CD14-positive monocyte (primary cell): ENCODE measurements around the gene ZNF256. TPM values are rescaled to one million over a fixed set of nuclear protein-coding genes. Genes with fewer than 3 reads are reported as not detected.

Experiments used
- DNase-seq, 3 donors: peaks; one replicate each; pipeline ENCODE4 v3.0.0-alpha.2; 2011 to 2022
- H2AFZ ChIP-seq: 2 replicates; pipeline ENCODE4 v1.6.0; 2012; ENCODE audit warnings: mild to moderate bottlenecking, low read depth, low read length, inconsistent platforms; ENCODE audit not compliant: insufficient read depth, poor library complexity, severe bottlenecking
- H3K27ac ChIP-seq, 2 donors: 1 replicate in 1 of 2; 2 replicates in 1 of 2; pipeline ENCODE4 v1.5.1; 2012 to 2013; ENCODE audit warnings: low read length in 2 of 2, control low read depth in 1 of 2, inconsistent platforms in 1 of 2, low read depth in 1 of 2, mild to moderate bottlenecking in 1 of 2
- H3K27me3 ChIP-seq, 2 donors: one replicate each; pipeline versions ENCODE4 v1.6.0 to v1.6.1; 2011 to 2013; ENCODE audit warnings: low read length in 2 of 2; ENCODE audit not compliant: control insufficient read depth in 2 of 2, insufficient read depth in 2 of 2
- H3K36me3 ChIP-seq, 2 donors: replicated peaks in 1 of 2; 1 replicate in 1 of 2; 2 replicates in 1 of 2; pipeline versions ENCODE4 v1.5.1 to v1.6.1; 2012 to 2013; ENCODE audit warnings: low read length in 2 of 2, control low read depth in 1 of 2, inconsistent platforms in 1 of 2, mild to moderate bottlenecking in 1 of 2; ENCODE audit not compliant: insufficient read depth in 2 of 2, control insufficient read depth in 1 of 2
- H3K4me1 ChIP-seq, 2 donors: 1 replicate in 1 of 2; 2 replicates in 1 of 2; pipeline versions ENCODE4 v1.5.1 to v1.6.1; 2012 to 2013; ENCODE audit warnings: low read length in 2 of 2, control low read depth in 1 of 2, inconsistent platforms in 1 of 2, mild to moderate bottlenecking in 1 of 2, moderate library complexity in 1 of 2; ENCODE audit not compliant: insufficient read depth in 2 of 2, control insufficient read depth in 1 of 2
- H3K4me2 ChIP-seq: replicated peaks from 2 replicates; pipeline ENCODE3; 2012; ENCODE audit warnings: low read length, moderate library complexity, mild to moderate bottlenecking; ENCODE audit not compliant: poor library complexity, severe bottlenecking; ENCODE audit errors: extremely low read depth
- H3K4me3 ChIP-seq, 3 experiments: fragments of 200-600 bp in 1 of 3; sonication (generic) in 1 of 3; replicated peaks in 1 of 3; 1 replicate in 2 of 3; 2 replicates in 1 of 3; pipeline ENCODE4 v1.5.1; 2011 to 2013; ENCODE audit warnings: low read length in 3 of 3, mild to moderate bottlenecking in 3 of 3, control low read depth in 2 of 3, low read depth in 2 of 3, inconsistent platforms in 1 of 3, moderate library complexity in 1 of 3
- H3K79me2 ChIP-seq: 2 replicates; pipeline ENCODE4 v1.6.0; 2012; ENCODE audit warnings: mild to moderate bottlenecking, control low read depth, inconsistent platforms, low read length, moderate library complexity; ENCODE audit not compliant: insufficient read depth
- H3K9ac ChIP-seq: 2 replicates; pipeline ENCODE4 v1.6.0; 2017; ENCODE audit warnings: low read length, mild to moderate bottlenecking; ENCODE audit not compliant: insufficient read depth, poor library complexity, severe bottlenecking
- H3K9me3 ChIP-seq, 2 donors: replicated peaks in 1 of 2; 1 replicate in 1 of 2; 2 replicates in 1 of 2; pipeline versions ENCODE4 v1.5.1 to v1.6.1; 2012 to 2013; ENCODE audit warnings: low read length in 2 of 2, control low read depth in 1 of 2; ENCODE audit not compliant: control insufficient read depth in 1 of 2, insufficient read depth in 1 of 2
- H4K20me1 ChIP-seq: 2 replicates; pipeline ENCODE4 v1.6.0; 2012; ENCODE audit warnings: mild to moderate bottlenecking, low read length, control low read depth, moderate library complexity; ENCODE audit not compliant: insufficient read depth
- H3K27ac Mint-ChIP-seq, 7 donors: one replicate each; pipeline ENCODE4 v1.8.0; 2020; ENCODE audit warnings: mild to moderate bottlenecking in 7 of 7, mixed read lengths in 7 of 7, moderate library complexity in 6 of 7, inconsistent platforms in 2 of 7
- H3K27me3 Mint-ChIP-seq, 3 donors: one replicate each; pipeline ENCODE4 v1.8.0; 2021 to 2022; ENCODE audit warnings: low read depth in 3 of 3, mild to moderate bottlenecking in 3 of 3, mixed read lengths in 3 of 3, moderate library complexity in 3 of 3, inconsistent platforms in 1 of 3
- H3K36me3 Mint-ChIP-seq, 2 donors: one replicate each; pipeline ENCODE4 v1.8.0; 2020; ENCODE audit warnings: mixed read lengths in 2 of 2, inconsistent platforms in 1 of 2, mild to moderate bottlenecking in 1 of 2
- H3K4me1 Mint-ChIP-seq: one replicate; pipeline ENCODE4 v1.8.0; 2020; ENCODE audit warnings: mild to moderate bottlenecking, mixed read lengths
- H3K4me3 Mint-ChIP-seq, 2 donors: one replicate each; pipeline ENCODE4 v1.8.0; 2020; ENCODE audit warnings: mild to moderate bottlenecking in 2 of 2, mixed read lengths in 2 of 2, moderate library complexity in 1 of 2
- H3K9me3 Mint-ChIP-seq, 7 donors: one replicate each; pipeline ENCODE4 v1.8.0; 2020 to 2022; ENCODE audit warnings: mixed read lengths in 7 of 7, mild to moderate bottlenecking in 6 of 7, moderate library complexity in 6 of 7, inconsistent platforms in 2 of 7
- CTCF ChIP-seq: fragments of 200-600 bp; IDR thresholded peaks from one replicate; pipeline ENCODE4 v1.8.0; 2022; ENCODE audit warnings: antibody characterized with exemption, mild to moderate bottlenecking
- WGBS: methylation state at CpG from one replicate; pipeline ENCODE4 v1.1.5; 2013; ENCODE audit warnings: missing lambda C conversion rate; ENCODE audit not compliant: insufficient coverage; 5-methylcytosine and 5-hydroxymethylcytosine counted together
- intact Hi-C, 2 donors: fragments of 100-400 bp; cut with micrococcal nuclease; formaldehyde crosslinking; loops; one replicate each; pipeline versions ENCODE4 v1.15.0 to v1.15.1; 2023
- polyA plus RNA-seq, 3 donors: library from polyadenylated mRNA; depleted of rRNA in 1 of 3; unstranded in 2 of 3; stranded (reverse) in 1 of 3; fragments of 300-500 nt in 2 of 3; fragments of >200 nt in 1 of 3; fragmentation: Illumina TruSeq in 2 of 3; gene quantifications; 1 replicate in 2 of 3; 2 replicates in 1 of 3; pipeline ENCODE4 v1.2.3, GENCODE V29; 2012 to 2021

Gene ZNF256
- polyA plus RNA-seq, 3 donors: 0.51 to 1.3 (median 0.85) TPM

GRCh38 chr19:57900311-57900710 is 47.2 kb downstream of the ZNF256 start:
- TF ChIP-seq CTCF: no peak
- Histone ChIP-seq H3K27me3 (no peaks in the 10 kb centered on the region), H3K4me2 (no peak overlapping the region), H3K27ac (no peak overlapping the region), H3K4me1 (no peaks in the 10 kb centered on the region), H3K9ac (no peak overlapping the region), H3K79me2 (no peaks in the 10 kb centered on the region), H3K4me3 (no peak overlapping the region), H3K9me3 (peaks cover 0 to 12% of the 10 kb centered on the region in 2 donors), H2AFZ (no peak overlapping the region), H3K36me3 (no peaks in the 10 kb centered on the region), H4K20me1 (no peaks in the 10 kb centered on the region)
- Mint-ChIP-seq H3K4me1 (peaks cover 7% of the 10 kb centered on the region), H3K27ac (no peak overlapping the region), H3K36me3 (peaks cover 6 to 27% of the 10 kb centered on the region in 2 donors), H3K4me3 (no peak overlapping the region), H3K9me3 (peaks cover 0 to 8% (median 2%) of the 10 kb centered on the region in 7 donors), H3K27me3 (peaks cover 0 to 1% (median 0%) of the 10 kb centered on the region in 3 donors)
- 100% methylated on average over 2 of the region's 5 CpGs for WGBS
- DNase-seq: no peak
- intact Hi-C loops: loop anchor here in 1 of 2 donors (5.0 kb wide), 1 partner anchor 163 kb away; no protein-coding TSS in a partner anchor

Other genes with a start within 250 kb of the ZNF256 start
- gene ZNF154, start 238.5 kb downstream of the ZNF256 start, polyA plus RNA-seq: under 1 TPM in 1 of 3 donors, not detected in 2; 0.52 TPM
- gene ZNF671, start 220.1 kb downstream of the ZNF256 start, polyA plus RNA-seq: 1 to 10 TPM; 4.0 to 4.8 (median 4.5) TPM
- gene ZNF776, start 200.9 kb downstream of the ZNF256 start, polyA plus RNA-seq: 1 to 10 TPM; 1.9 to 4.4 (median 2.9) TPM
- 10 to 100 TPM in 2 of 3 donors, 1 to 10 TPM in 1; 7.7 to 10.5 (median 10.2) TPM for gene ZNF586, start 178.0 kb downstream of the ZNF256 start, polyA plus RNA-seq
- gene ZNF552, start 132.8 kb downstream of the ZNF256 start, polyA plus RNA-seq: 1 to 10 TPM; 2.0 to 4.3 (median 2.9) TPM
- gene ZNF587B, start 117.4 kb downstream of the ZNF256 start, polyA plus RNA-seq: 1 to 10 TPM in 1 of 3 donors, under 1 TPM in 2; 0.18 to 6.6 (median 0.56) TPM
- gene ZNF587, start 97.8 kb downstream of the ZNF256 start, polyA plus RNA-seq: 10 to 100 TPM in 1 of 3 donors, 1 to 10 TPM in 1, under 1 TPM in 1; 0.41 to 15.0 (median 2.9) TPM
- gene ZNF814, start 58.7 kb downstream of the ZNF256 start, polyA plus RNA-seq: 1 to 10 TPM; 2.5 to 6.3 (median 3.8) TPM
- gene ZNF417, start 31.1 kb downstream of the ZNF256 start, polyA plus RNA-seq: 1 to 10 TPM in 1 of 3 donors, under 1 TPM in 2; 0.39 to 6.8 (median 0.70) TPM
- 1 to 10 TPM in 1 of 3 donors, under 1 TPM in 1, not detected in 1; 0.74 to 1.4 TPM for gene ZNF418, start 12.3 kb downstream of the ZNF256 start, polyA plus RNA-seq
- not detected for gene C19orf18, start 26.8 kb upstream of the ZNF256 start, polyA plus RNA-seq
- 1 to 10 TPM in 2 of 3 donors, under 1 TPM in 1; 0.87 to 1.7 (median 1.2) TPM for gene ZNF606, start 55.1 kb upstream of the ZNF256 start, polyA plus RNA-seq
- gene ZSCAN1, start 86.3 kb upstream of the ZNF256 start, polyA plus RNA-seq: not detected
- under 1 TPM in 2 of 3 donors, not detected in 1; 0.32 to 0.37 TPM for gene ZNF135, start 111.6 kb upstream of the ZNF256 start, polyA plus RNA-seq
- 1 to 10 TPM; 1.1 to 4.1 (median 2.3) TPM for gene ZSCAN18, start 150.5 kb upstream of the ZNF256 start, polyA plus RNA-seq
- 1 to 10 TPM in 1 of 3 donors, under 1 TPM in 2; 0.56 to 1.2 (median 0.65) TPM for gene ZNF329, start 203.1 kb upstream of the ZNF256 start, polyA plus RNA-seq
- gene ZNF274, start 235.4 kb upstream of the ZNF256 start, polyA plus RNA-seq: 10 to 100 TPM in 1 of 3 donors, 1 to 10 TPM in 2; 5.8 to 10.1 (median 9.0) TPM